Epithelial cell of esophagus (primary cell): ENCODE measurements around the gene HOXA3.

Source experiments
- DNase-seq: peaks from one replicate; pipeline ENCODE4 v3.0.0; 2010; ENCODE audit warnings: low read depth
- H3K4me3 ChIP-seq: 2 replicates; pipeline ENCODE4 v1.5.1; 2011; ENCODE audit warnings: mild to moderate bottlenecking, low read length, control low read depth
- TF ChIP-seq, protein P1 (sequence below): IDR thresholded peaks from 2 replicates; pipeline ENCODE4 v1.5.1; 2011; ENCODE audit warnings: low read depth, mild to moderate bottlenecking, low read length, control low read depth, inconsistent platforms; ENCODE audit not compliant: insufficient read depth; ENCODE audit errors: missing control alignments

The HOXA3 gene

DNA sequence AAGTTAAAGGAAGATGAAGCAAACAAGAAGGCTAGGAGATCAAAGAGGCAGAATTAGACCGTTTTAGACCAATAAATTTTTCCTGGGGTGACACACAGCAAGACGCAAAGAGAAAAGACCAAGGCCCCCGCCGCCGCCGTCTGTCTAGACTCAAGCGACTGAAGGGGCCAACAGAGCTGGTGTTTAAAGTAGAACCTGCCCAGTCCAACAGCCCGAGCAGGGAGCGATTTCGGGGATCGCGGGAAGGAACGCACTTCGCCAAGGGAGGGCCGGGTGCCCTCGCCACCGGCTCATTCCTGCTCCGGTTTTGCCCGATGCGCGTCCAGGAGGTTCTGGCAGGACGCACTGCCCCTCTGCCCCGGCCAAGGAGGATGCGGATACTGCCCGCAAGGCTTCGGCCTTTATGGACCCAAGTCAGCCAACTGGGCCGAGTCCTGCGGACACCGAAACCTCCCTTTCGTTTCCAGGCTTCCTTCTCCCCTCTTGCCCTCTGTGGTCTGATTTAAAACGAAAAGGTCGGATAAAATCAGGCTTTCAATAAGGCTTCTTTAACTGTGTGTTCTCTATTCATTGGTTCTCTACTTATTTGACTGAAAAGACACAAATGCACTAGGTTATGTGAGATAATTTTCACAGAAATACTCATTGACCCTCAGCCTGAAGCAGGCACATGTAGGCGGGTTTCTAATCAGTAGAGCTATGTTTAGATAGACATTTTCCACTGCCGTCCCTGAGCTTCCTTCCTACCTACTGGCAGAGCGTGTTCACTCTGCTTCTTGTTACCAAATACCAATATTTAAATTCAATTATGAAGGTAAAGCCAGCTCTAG lies 6.3 kb upstream of the HOXA3 start:
- TF ChIP-seq, protein P1, sequence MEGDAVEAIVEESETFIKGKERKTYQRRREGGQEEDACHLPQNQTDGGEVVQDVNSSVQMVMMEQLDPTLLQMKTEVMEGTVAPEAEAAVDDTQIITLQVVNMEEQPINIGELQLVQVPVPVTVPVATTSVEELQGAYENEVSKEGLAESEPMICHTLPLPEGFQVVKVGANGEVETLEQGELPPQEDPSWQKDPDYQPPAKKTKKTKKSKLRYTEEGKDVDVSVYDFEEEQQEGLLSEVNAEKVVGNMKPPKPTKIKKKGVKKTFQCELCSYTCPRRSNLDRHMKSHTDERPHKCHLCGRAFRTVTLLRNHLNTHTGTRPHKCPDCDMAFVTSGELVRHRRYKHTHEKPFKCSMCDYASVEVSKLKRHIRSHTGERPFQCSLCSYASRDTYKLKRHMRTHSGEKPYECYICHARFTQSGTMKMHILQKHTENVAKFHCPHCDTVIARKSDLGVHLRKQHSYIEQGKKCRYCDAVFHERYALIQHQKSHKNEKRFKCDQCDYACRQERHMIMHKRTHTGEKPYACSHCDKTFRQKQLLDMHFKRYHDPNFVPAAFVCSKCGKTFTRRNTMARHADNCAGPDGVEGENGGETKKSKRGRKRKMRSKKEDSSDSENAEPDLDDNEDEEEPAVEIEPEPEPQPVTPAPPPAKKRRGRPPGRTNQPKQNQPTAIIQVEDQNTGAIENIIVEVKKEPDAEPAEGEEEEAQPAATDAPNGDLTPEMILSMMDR: no peak
- H3K4me3 ChIP-seq: no peak overlapping the region

DNA sequence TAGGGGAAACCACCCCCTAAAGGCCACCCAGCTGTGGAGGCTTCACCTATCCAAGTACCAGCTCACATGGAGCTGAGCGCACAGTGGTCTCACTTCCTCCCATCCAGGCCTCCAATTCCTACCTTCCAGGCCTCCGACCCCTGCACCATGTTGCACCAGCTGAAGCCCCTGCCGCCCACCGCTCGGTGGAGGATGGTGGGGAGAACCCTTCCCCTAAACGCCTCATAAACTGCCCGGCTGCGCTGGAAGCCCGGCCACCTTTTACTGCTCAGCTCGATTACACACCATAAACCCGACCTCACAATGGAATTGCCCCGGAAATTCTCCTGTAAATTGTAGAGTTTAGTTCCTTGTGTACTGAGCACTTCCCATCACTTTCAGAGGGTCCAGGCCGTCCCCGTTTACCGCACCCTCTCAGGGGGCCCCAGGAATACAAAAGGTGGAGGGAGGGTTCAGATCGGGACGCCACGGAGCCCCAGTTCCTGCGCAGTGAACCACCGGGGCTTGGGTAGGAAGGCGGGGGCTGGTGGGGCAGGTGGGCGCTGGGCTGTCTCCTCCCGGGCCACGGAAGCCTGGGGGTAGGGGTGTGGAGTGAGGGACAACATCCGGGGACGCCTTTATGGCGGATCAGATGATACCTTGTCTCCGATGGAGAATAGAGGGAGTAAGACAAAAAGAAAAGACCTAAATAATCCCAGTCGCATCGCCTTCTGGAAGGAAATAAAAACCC lies 5.5 kb upstream of the HOXA3 start:
- TF ChIP-seq, protein P1: no peak
- no peak overlapping the region for H3K4me3 ChIP-seq
- no peak for DNase-seq

More for the DNA sequence above, 6.3 kb upstream of the HOXA3 start:
- DNase-seq: no peak

DNA sequence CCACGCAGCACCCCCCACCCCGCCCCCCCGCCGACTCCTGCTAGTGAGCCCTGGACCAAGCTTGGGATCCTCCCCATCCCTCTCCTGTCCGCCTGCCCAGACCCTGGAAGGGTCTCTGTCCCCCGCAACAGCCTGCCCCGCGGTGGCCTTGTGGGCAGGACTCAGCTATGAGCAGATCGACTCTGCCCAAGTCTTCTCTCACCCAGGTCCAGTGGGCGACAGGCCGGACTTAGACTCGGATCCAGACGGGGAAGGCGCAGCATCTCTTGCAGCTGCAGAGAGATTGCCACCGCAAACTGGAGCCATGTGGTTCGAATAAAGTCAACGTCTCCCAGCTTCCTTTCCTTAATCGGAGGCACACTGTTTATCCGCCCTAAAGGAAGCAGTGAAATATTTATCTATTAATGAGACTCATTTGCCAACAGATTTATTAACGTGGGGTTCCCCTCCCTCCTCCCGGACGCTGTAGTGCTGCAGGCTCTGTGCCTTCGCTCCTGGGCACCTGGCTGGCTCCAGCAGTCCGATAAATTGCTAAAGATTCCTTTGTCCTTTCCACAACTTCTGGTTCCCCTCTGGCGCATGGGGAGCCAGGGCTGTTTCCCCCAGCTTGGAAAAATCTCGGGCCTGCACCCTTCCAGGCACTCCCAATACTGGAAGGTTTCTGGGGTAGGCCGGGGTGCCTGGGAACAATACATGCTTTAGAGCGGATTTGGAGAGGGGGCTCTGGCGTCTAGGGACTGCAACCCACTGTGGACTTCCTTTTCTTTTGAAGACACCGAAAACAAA lies 4.7 kb upstream of the HOXA3 start:
- no peak for DNase-seq
- H3K4me3 ChIP-seq: no peak overlapping the region
- TF ChIP-seq, protein P1: no peak

DNA sequence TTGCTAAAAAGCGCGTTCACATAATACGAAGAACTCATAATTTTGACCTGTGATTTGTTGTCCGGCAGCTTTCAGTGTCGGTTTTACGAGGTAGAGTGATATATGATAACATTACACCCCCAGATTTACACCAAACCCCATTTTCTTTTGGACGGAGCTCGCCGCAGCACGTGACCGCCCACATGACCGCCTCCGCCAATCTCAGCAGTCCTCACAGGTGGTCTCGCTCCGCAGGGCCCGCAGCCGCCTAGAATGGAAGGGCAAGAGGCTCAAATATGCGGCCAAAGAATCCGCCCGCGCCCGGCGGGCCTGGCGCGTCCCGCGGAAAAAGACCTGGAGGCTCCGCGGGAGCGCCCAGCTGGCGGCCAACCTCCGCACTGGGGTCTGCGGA lies 4.1 kb upstream of the HOXA3 start, which contains the start of gene HOXA7:
HOXA7 (minus strand) TSS at position 168 of the 391 bp plus-strand sequence; CDS start at position 38, 130 bp downstream.
- TF ChIP-seq, protein P1: no peak
- H3K4me3 ChIP-seq: peak within 1 kb of the TSS; percentile 3
- no peak for DNase-seq

DNA sequence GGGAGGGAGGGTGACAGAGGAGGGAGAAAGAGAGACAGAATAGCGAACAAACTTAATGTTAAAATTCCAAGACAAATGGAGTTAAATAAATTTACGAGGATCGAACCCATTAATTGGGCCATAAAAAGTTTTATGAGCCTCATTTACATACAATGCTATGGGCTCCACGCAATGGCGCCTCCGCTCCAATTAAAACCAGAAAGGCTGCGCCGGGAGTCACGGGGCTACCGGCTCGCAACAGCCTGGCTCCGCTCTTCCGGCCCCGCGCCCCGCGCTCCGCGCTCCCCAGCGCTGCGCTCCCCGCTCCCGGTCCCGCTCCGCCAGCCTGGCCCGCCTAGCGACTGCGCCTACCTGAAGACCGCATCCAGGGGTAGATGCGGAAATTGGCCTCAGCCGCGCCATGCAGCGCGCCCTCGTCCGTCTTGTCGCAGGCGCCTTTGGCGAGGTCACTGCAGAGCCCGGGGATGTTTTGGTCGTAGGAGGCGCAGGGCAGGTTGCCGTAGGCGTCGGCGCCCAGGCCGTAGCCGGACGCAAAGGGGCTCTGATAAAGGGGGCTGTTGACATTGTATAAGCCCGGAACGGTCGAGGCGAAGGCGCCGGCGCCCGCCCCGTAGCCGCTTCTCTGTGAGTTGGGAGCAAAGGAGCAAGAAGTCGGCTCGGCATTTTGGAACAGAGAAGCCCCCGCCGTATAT lies 3.6 kb upstream of the HOXA3 start:
- peak; percentile 32 for DNase-seq
- TF ChIP-seq, protein P1: no peak
- H3K4me3 ChIP-seq: peak overlapping the region; percentile 3
